ENCODE measurements around the gene DNAH17.

DNA sequence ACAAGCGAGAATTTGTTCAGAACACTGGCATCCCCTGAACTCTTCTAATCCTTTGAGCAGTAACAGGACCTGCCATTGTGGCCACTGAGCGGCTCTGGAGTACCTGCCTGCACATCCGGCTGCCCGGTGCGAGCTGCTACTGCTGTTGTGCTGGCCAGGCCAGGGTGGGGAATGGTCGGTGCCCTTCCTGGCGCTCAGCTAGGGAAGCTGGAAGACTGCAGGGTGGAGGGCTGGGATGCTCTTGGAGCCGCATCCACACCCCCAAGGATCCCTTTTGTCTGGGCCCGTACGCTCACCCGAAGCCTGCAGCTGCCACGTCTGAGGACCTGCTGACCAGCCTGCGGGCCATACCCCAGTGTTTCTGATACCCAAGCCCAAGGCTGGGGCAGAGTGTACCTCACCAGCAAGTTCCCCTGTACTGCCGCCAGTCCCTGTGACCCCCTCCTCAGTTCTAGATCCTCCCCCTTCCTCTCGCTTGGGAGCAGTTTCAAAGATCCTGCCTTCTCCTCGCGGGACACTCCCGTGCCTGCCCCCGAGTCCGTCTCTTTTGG is 149.1 kb downstream of the DNAH17 start:
- TF ChIP-seq CTCF (IDR thresholded peaks at IDR 0.05; ENCODE audit: low read depth, low read length, poor library complexity, severe bottlenecking) (no peak), EZH2phosphoT487 (IDR thresholded peaks at IDR 0.05; ENCODE audit: borderline replicate concordance, low read length) (no peak)

Measured in DOHH2 (cell line).